Measurements from ENCODE around the gene INTS11.

DNA sequence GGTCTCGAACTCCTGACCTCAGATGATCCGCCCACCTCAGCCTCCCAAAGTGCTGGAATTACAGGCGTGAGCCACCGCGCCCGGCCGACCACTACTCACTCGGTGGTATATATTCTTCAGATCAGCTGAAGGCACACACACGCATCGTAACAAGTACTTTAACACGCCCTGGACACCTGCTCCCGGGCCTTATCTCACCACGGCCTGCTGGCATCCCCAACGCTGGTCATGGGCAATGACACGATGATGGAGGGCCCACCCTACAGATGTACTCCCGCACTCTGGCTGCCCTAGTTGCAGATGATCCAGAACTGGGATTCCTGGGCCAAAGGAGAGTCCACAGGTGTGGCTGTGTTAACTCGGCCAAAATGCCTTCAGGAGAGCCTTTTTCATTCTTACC lies 62.4 kb downstream of the INTS11 start:
- no peak for TF ChIP-seq REST (tag by site-specific recombination; IDR thresholded peaks at IDR 0.05)
- TF ChIP-seq ZNF114 (tag by site-specific recombination; IDR thresholded peaks at IDR 0.05): no peak
- no peak for TF ChIP-seq ZNF175 (tag by site-specific recombination; IDR thresholded peaks at IDR 0.05)
- TF ChIP-seq, protein P1, sequence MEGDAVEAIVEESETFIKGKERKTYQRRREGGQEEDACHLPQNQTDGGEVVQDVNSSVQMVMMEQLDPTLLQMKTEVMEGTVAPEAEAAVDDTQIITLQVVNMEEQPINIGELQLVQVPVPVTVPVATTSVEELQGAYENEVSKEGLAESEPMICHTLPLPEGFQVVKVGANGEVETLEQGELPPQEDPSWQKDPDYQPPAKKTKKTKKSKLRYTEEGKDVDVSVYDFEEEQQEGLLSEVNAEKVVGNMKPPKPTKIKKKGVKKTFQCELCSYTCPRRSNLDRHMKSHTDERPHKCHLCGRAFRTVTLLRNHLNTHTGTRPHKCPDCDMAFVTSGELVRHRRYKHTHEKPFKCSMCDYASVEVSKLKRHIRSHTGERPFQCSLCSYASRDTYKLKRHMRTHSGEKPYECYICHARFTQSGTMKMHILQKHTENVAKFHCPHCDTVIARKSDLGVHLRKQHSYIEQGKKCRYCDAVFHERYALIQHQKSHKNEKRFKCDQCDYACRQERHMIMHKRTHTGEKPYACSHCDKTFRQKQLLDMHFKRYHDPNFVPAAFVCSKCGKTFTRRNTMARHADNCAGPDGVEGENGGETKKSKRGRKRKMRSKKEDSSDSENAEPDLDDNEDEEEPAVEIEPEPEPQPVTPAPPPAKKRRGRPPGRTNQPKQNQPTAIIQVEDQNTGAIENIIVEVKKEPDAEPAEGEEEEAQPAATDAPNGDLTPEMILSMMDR (tag by site-specific recombination; IDR thresholded peaks at IDR 0.05): no peak
- no peak for TF ChIP-seq YY1 (tag by site-specific recombination; IDR thresholded peaks at IDR 0.05)
- TF ChIP-seq ZNF239 (tag by site-specific recombination; IDR thresholded peaks at IDR 0.05): no peak
- no peak for TF ChIP-seq ZBTB49 (tag by site-specific recombination; IDR thresholded peaks at IDR 0.05; ENCODE audit: low read depth)
- no peak for TF ChIP-seq ZNF362 (tag by site-specific recombination; IDR thresholded peaks at IDR 0.05)
- no peak for TF ChIP-seq BCL11B (tag by site-specific recombination; IDR thresholded peaks at IDR 0.05; ENCODE audit: low read depth)

All from HEK293 (cell line).